Urinary bladder (tissue), 4 donors: ENCODE measurements around the gene TECPR2. TPM values are rescaled to one million over a fixed set of nuclear protein-coding genes. Genes with fewer than 3 reads are reported as not detected.
A peak's percentile ranks its signal among the peaks of the same experiment; 100 is the strongest.

ENCODE experiments used
- DNase-seq: peaks from one replicate; pipeline ENCODE4 v3.0.0-alpha.2; 2015; ENCODE audit errors: extremely low spot score
- H3K27ac ChIP-seq: one replicate; pipeline ENCODE4 v1.5.1; 2013; ENCODE audit warnings: low read depth, mild to moderate bottlenecking, moderate library complexity
- H3K36me3 ChIP-seq: one replicate; pipeline ENCODE4 v1.6.1; 2013; ENCODE audit warnings: mild to moderate bottlenecking, moderate library complexity; ENCODE audit not compliant: insufficient read depth
- H3K4me1 ChIP-seq: one replicate; pipeline ENCODE4 v1.6.1; 2013; ENCODE audit warnings: mild to moderate bottlenecking, moderate library complexity; ENCODE audit not compliant: insufficient read depth
- H3K4me3 ChIP-seq: one replicate; pipeline ENCODE4 v1.5.1; 2013; ENCODE audit warnings: low read depth, low read length
- WGBS: extraction: QIAGEN DNeasy Blood & Tissue Kit; methylation state at CpG from one replicate; pipeline ENCODE4 v1.1.7; 2013; 5-methylcytosine and 5-hydroxymethylcytosine counted together
- polyA plus RNA-seq: library from polyadenylated mRNA; stranded (reverse); fragments of 200-250 nt; gene quantifications from one replicate; pipeline ENCODE4 v1.2.3, GENCODE V29; 2013
- total RNA-seq: library from RNA; depleted of rRNA; stranded (reverse); fragments of >200 nt; gene quantifications from one replicate; pipeline ENCODE4 v1.2.3, GENCODE V29; 2014
- donor health status: healthy with polysubstance abuse.
- donor health status: healthy.

Gene TECPR2
- total and polyA plus RNA-seq, 2 donors = 12.5 to 15.6 TPM

- H3K36me3 ChIP-seq = peaks cover 2% of the 10 kb centered on the region
- H3K27ac ChIP-seq = no peak overlapping the region
- no peak overlapping the region for H3K4me3 ChIP-seq
- no peak for DNase-seq
- 98% methylated on average over 12 of the region's 12 CpGs for WGBS
- no peaks in the 10 kb centered on the region for H3K4me1 ChIP-seq
These were observed 69.0 kb downstream of the TECPR2 start for GRCh38 chr14:102431751-102432150.

- Histone ChIP-seq H3K4me3 (no peak overlapping the region), H3K36me3 (no peaks in the 10 kb centered on the region), H3K27ac (no peak overlapping the region), H3K4me1 (no peaks in the 10 kb centered on the region)
- no peak for DNase-seq
- WGBS = 92% methylated on average over 11 of the region's 11 CpGs
These were observed 72.0 kb downstream of the TECPR2 start for GRCh38 chr14:102434647-102435175.

GRCh38 chr14:102437997-102438915, 75.5 kb downstream of the TECPR2 start:
- WGBS = 14% methylated on average over 31 of the region's 31 CpGs
- no peaks in the 10 kb centered on the region for H3K4me1 ChIP-seq
- peak; percentile 61 for DNase-seq
- no peak overlapping the region for H3K27ac ChIP-seq
- no peak overlapping the region for H3K4me3 ChIP-seq
- H3K36me3 ChIP-seq = peaks cover 3% of the 10 kb centered on the region

- WGBS = 94% methylated on average over 8 of the region's 8 CpGs
- no peak overlapping the region for H3K4me3 ChIP-seq
- DNase-seq = no peak
- no peaks in the 10 kb centered on the region for H3K4me1 ChIP-seq
- peaks cover 6% of the 10 kb centered on the region for H3K36me3 ChIP-seq
- H3K27ac ChIP-seq = no peak overlapping the region
These were observed 76.8 kb downstream of the TECPR2 start for GRCh38 chr14:102439556-102439955.

GRCh38 chr14:102440392-102440791, 77.7 kb downstream of the TECPR2 start:
- Histone ChIP-seq H3K27ac (no peak overlapping the region), H3K4me1 (no peaks in the 10 kb centered on the region), H3K36me3 (peaks cover 6% of the 10 kb centered on the region), H3K4me3 (no peak overlapping the region)
- WGBS = 98% methylated on average over 11 of the region's 11 CpGs
- DNase-seq = no peak

- Histone ChIP-seq H3K36me3 (peaks cover 6% of the 10 kb centered on the region), H3K27ac (no peak overlapping the region)
- 84% methylated on average over 15 of the region's 15 CpGs for WGBS
These were observed 79.8 kb downstream of the TECPR2 start for GRCh38 chr14:102442241-102443211.

GRCh38 chr14:102445066-102445465, 82.3 kb downstream of the TECPR2 start:
- Histone ChIP-seq H3K4me1 (no peaks in the 10 kb centered on the region), H3K4me3 (no peak overlapping the region), H3K27ac (no peak overlapping the region), H3K36me3 (peaks cover 6% of the 10 kb centered on the region)
- DNase-seq = no peak
- WGBS = 89% methylated on average over 7 of the region's 7 CpGs

More at GRCh38 chr14:102442241-102443211, 79.8 kb downstream of the TECPR2 start:
- no peak for DNase-seq
- Histone ChIP-seq H3K4me1 (no peaks in the 10 kb centered on the region), H3K4me3 (no peak overlapping the region)

GRCh38 chr14:102445641-102446040, 82.9 kb downstream of the TECPR2 start:
- H3K4me1 ChIP-seq = no peaks in the 10 kb centered on the region
- no peak overlapping the region for H3K27ac ChIP-seq
- 94% methylated on average over 15 of the region's 15 CpGs for WGBS
- H3K4me3 ChIP-seq = no peak overlapping the region
- peaks cover 8% of the 10 kb centered on the region for H3K36me3 ChIP-seq
- no peak for DNase-seq

- Histone ChIP-seq H3K27ac (no peak overlapping the region), H3K4me1 (no peaks in the 10 kb centered on the region), H3K4me3 (no peak overlapping the region), H3K36me3 (peaks cover 2% of the 10 kb centered on the region)
- 88% methylated on average over 17 of the region's 17 CpGs for WGBS
- DNase-seq = no peak
These were observed 87.7 kb downstream of the TECPR2 start for GRCh38 chr14:102450206-102451063.

GRCh38 chr14:102451064-102451352, 88.3 kb downstream of the TECPR2 start:
- WGBS = 95% methylated on average over 10 of the region's 10 CpGs
- H3K27ac ChIP-seq = no peak overlapping the region
- no peaks in the 10 kb centered on the region for H3K4me1 ChIP-seq
- H3K36me3 ChIP-seq = peaks cover 2% of the 10 kb centered on the region
- H3K4me3 ChIP-seq = no peak overlapping the region
- DNase-seq = no peak

GRCh38 chr14:102452302-102452701, 89.6 kb downstream of the TECPR2 start:
- Histone ChIP-seq H3K4me3 (no peak overlapping the region), H3K4me1 (no peaks in the 10 kb centered on the region), H3K36me3 (peaks cover 2% of the 10 kb centered on the region), H3K27ac (no peak overlapping the region)
- DNase-seq = no peak
- WGBS = 93% methylated on average over 24 of the region's 24 CpGs

GRCh38 chr14:102454711-102455110, 92.0 kb downstream of the TECPR2 start:
- 47% methylated on average over 5 of the region's 5 CpGs for WGBS
- H3K27ac ChIP-seq = no peak overlapping the region
- H3K4me3 ChIP-seq = no peak overlapping the region
- no peak for DNase-seq
- peaks cover 2% of the 10 kb centered on the region for H3K36me3 ChIP-seq
- H3K4me1 ChIP-seq = no peaks in the 10 kb centered on the region

- H3K4me3 ChIP-seq = no peak overlapping the region
- WGBS = 67% methylated on average over 2 of the region's 2 CpGs
- DNase-seq = no peak
- no peaks in the 10 kb centered on the region for H3K36me3 ChIP-seq
- H3K27ac ChIP-seq = no peak overlapping the region
- no peaks in the 10 kb centered on the region for H3K4me1 ChIP-seq
These were observed 94.8 kb downstream of the TECPR2 start for GRCh38 chr14:102457509-102457908.
